Measurements from ENCODE around the gene NDRG3. TPM values are rescaled to one million over a fixed set of nuclear protein-coding genes. Genes with fewer than 3 reads are reported as not detected.
A peak's percentile ranks its signal among the peaks of the same experiment; 100 is the strongest.

Gene NDRG3
- total and polyA plus RNA-seq, 2 donors (not counting 3 experiments of a cell fraction or from before 2014, with no cell fraction given) = 25.7 to 27.7 TPM

DNA sequence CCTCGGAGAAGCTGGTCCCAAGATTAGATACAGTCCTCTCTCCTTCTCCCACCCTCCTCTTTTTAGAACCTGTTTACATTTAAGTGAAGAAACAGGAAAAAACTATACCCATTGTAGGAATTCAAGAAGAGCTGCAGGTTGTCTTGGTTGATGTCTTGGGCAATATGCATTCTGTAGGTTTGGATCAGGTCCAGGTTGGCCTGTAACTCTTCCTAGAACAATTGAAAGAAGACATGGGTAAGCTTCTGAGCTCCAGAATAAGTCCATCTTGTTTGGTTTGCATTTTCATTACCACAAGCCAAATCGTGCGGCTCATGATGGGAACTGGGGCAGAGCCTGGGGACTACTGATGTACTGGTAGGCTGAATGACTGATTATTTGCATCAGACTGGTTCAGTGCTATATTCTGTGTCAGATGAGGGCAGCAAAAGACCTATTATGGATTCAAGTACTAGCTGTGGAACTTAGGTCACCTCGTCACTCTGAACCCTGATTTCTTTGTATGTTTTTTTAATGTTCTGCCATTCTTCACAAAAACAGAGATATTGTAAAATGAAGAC, 79.6 kb downstream of the NDRG3 start:
- Histone ChIP-seq H3K79me2 (ENCODE audit: control insufficient read depth, insufficient read depth, low read length) (no peaks in the 10 kb centered on the region), H3K9ac (replicated peaks; ENCODE audit: extremely low read depth, insufficient read depth, low read length) (no peak overlapping the region), H3K9me1 (replicated peaks; ENCODE audit: control insufficient read depth, extremely low read depth, insufficient read depth, low read length) (no peaks in the 10 kb centered on the region), H4K20me1 (replicated peaks; ENCODE audit: control insufficient read depth, extremely low read depth, insufficient read depth, low read length) (no peaks in the 10 kb centered on the region), H3K4me3 (replicated peaks in 1 of 3; ENCODE audit: insufficient read depth in 1 of 3, low read depth in 1 of 3, low read length in 3 of 3) (no peak overlapping the region), H3K27ac (ENCODE audit: insufficient read depth, low read depth, low read length) (no peak overlapping the region), H3K4me2 (ENCODE audit: insufficient read depth, low read length) (no peak overlapping the region), H3K9me3 (replicated peaks; ENCODE audit: control insufficient read depth, insufficient read depth, low read length) (no peaks in the 10 kb centered on the region), H3K4me1 (ENCODE audit: control insufficient read depth, extremely low read depth, insufficient read depth, low read length) (no peaks in the 10 kb centered on the region), H3K27me3 (ENCODE audit: control insufficient read depth in 2 of 2, insufficient read depth in 2 of 2, low read length in 2 of 2) (no peaks in the 10 kb centered on the region), H2AFZ (ENCODE audit: low read depth, low read length) (no peak overlapping the region), H3K36me3 (ENCODE audit: control insufficient read depth in 2 of 2, extremely low read depth in 1 of 2, insufficient read depth in 2 of 2, low read length in 2 of 2) (peaks cover 0 to 3% of the 10 kb centered on the region in 2 experiments)
- DNase-seq (ENCODE audit: low read depth, low spot score) (peak; percentile 20), FAIRE-seq (no peak)
- TF ChIP-seq FOS (IDR thresholded peaks at IDR 0.05; ENCODE audit: borderline replicate concordance, insufficient read depth, low read length) (no peak), EZH2 (IDR thresholded peaks at IDR 0.05; ENCODE audit: borderline replicate concordance, low read depth, low read length, severe bottlenecking) (no peak), CTCF (IDR thresholded peaks at IDR 0.05; ENCODE audit: extremely low read depth in 1 of 2, insufficient read depth in 1 of 2, low read depth in 1 of 2, low read length in 2 of 2) (no peak), POLR2AphosphoS5 (IDR thresholded peaks at IDR 0.05; ENCODE audit: insufficient read depth, low read depth, low read length) (no peak), MYC (IDR thresholded peaks at IDR 0.05; ENCODE audit: low read depth, low read length) (no peak), GATA2 (IDR thresholded peaks at IDR 0.05; ENCODE audit: insufficient read depth, insufficient read length, low read depth, low read length) (no peak), JUN (IDR thresholded peaks at IDR 0.05; ENCODE audit: borderline replicate concordance, insufficient read depth, insufficient read length, low read depth) (no peak), POLR2A (IDR thresholded peaks at IDR 0.05; ENCODE audit: low read depth, low read length) (no peak)
- TF ChIP-seq, protein P1, sequence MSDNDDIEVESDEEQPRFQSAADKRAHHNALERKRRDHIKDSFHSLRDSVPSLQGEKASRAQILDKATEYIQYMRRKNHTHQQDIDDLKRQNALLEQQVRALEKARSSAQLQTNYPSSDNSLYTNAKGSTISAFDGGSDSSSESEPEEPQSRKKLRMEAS (IDR thresholded peaks at IDR 0.05; ENCODE audit: insufficient read depth, insufficient read length) = no peak
- BruUV-seq (replicated peaks) = no TSS peak
- dilution Hi-C loops (cut with MboI; ENCODE audit: extremely low pct_ligation_motif_present, low sequenced_read_pairs) = no loop called here
- ChIA-PET CTCF (interaction anchor here (0.6 to 1.6 kb wide), 10 partner anchors 10 to 254 kb away, joined by 3 to 13 read pairs (median 4); partner anchors contain the start of gene DSN1), POLR2A (interaction anchor here (1.0 kb wide), 1 partner anchor 78 kb away, joined by 3 read pairs; no protein-coding TSS in a partner anchor)
- intact Hi-C loops (cut with micrococcal nuclease) = no loop called here
